ENCODE data around the gene HNRNPLL. TPM values are rescaled to one million over a fixed set of nuclear protein-coding genes. Genes with fewer than 3 reads are reported as not detected.
"Not testable (repeated sequence)": the region's sequence is repeated elsewhere in the genome, so short reads cannot be mapped to it uniquely, and the experiment has no call there.

The HNRNPLL gene
- total RNA-seq, 2 donors from 2014 or later: 63.7 to 80.7 TPM

GRCh38 chr2:38610851-38611801, 8.4 kb upstream of the HNRNPLL start:
- peaks cover 3 to 4% of the 10 kb centered on the region in 2 donors for H3K36me3 Mint-ChIP-seq (ENCODE audit: insufficient read depth in 2 of 2)
- H3K27me3 Mint-ChIP-seq (ENCODE audit: low read depth): no peaks in the 10 kb centered on the region
- no peak overlapping the region for H3K27ac Mint-ChIP-seq
- H3K4me3 Mint-ChIP-seq: peak overlapping the region; percentile 36 to 73
- peak; percentile 35 to 37 for DNase-seq
- peaks cover 86% of the 10 kb centered on the region for H3K4me1 Mint-ChIP-seq (ENCODE audit: low read depth)
- ATAC-seq (replicated peaks in 1 of 2): peak; percentile 74 to 77
- peaks cover 0 to 2% of the 10 kb centered on the region in 2 donors for H3K9me3 Mint-ChIP-seq

- H3K27ac Mint-ChIP-seq: peak overlapping the region; percentile 83
- peaks cover 68% of the 10 kb centered on the region for H3K4me1 Mint-ChIP-seq (ENCODE audit: low read depth)
- H3K9me3 Mint-ChIP-seq; H3K36me3 Mint-ChIP-seq (ENCODE audit: insufficient read depth in 2 of 2); ATAC-seq (replicated peaks in 1 of 2); DNase-seq; H3K27me3 Mint-ChIP-seq (ENCODE audit: low read depth): not testable (repeated sequence)
- peak overlapping the region; percentile 1 to 64 for H3K4me3 Mint-ChIP-seq
These were observed 6.5 kb upstream of the HNRNPLL start for GRCh38 chr2:38609246-38609645.

- Mint-ChIP-seq H3K4me1 (ENCODE audit: low read depth) (peaks cover 68% of the 10 kb centered on the region), H3K36me3 (ENCODE audit: insufficient read depth in 2 of 2) (peaks cover 3 to 4% of the 10 kb centered on the region in 2 donors), H3K4me3 (peak overlapping the region; percentile 1 to 64)
These were observed 6.0 kb upstream of the HNRNPLL start for GRCh38 chr2:38608755-38609154.

GRCh38 chr2:38605298-38605830, 2.6 kb upstream of the HNRNPLL start:
- ATAC-seq (replicated peaks in 1 of 2) (no peak), DNase-seq (no peak)
- peaks cover 49% of the 10 kb centered on the region for H3K4me1 Mint-ChIP-seq (ENCODE audit: low read depth)
- H3K4me3 Mint-ChIP-seq: peak overlapping the region in 1 of 2 donors; percentile 10
- H3K36me3 Mint-ChIP-seq (ENCODE audit: insufficient read depth in 2 of 2): peaks cover 6 to 8% of the 10 kb centered on the region in 2 donors
- H3K27ac Mint-ChIP-seq: peak overlapping the region; percentile 65
- no peaks in the 10 kb centered on the region for H3K27me3 Mint-ChIP-seq (ENCODE audit: low read depth)
- peaks cover 0 to 2% of the 10 kb centered on the region in 2 donors for H3K9me3 Mint-ChIP-seq

More at GRCh38 chr2:38608755-38609154, 6.0 kb upstream of the HNRNPLL start:
- ATAC-seq (replicated peaks in 1 of 2): no peak
- no peak for DNase-seq
- H3K27me3 Mint-ChIP-seq (ENCODE audit: low read depth): no peaks in the 10 kb centered on the region
- peaks cover 0 to 2% of the 10 kb centered on the region in 2 donors for H3K9me3 Mint-ChIP-seq
- H3K27ac Mint-ChIP-seq: peak overlapping the region; percentile 83

GRCh38 chr2:38603402-38604290, 918 bp upstream of the HNRNPLL start:
- H3K9me3 Mint-ChIP-seq: no peaks in the 10 kb centered on the region
- DNase-seq: peak; percentile 88 to 90

GRCh38 chr2:38602136-38602731, 494 bp downstream of the HNRNPLL start:
- no peaks in the 10 kb centered on the region for H3K27me3 Mint-ChIP-seq (ENCODE audit: low read depth)
- ATAC-seq (replicated peaks in 1 of 2) (peak; percentile 5 to 21), DNase-seq (peak; percentile 49 to 52)
- H3K4me1 Mint-ChIP-seq (ENCODE audit: low read depth): peaks cover 50% of the 10 kb centered on the region
- H3K9me3 Mint-ChIP-seq: no peaks in the 10 kb centered on the region
- H3K4me3 Mint-ChIP-seq: peak overlapping the region; percentile 92 to 94
- H3K36me3 Mint-ChIP-seq (ENCODE audit: insufficient read depth in 2 of 2): peaks cover 4 to 7% of the 10 kb centered on the region in 2 donors
- H3K27ac Mint-ChIP-seq: peak overlapping the region; percentile 78

More at GRCh38 chr2:38603402-38604290, 918 bp upstream of the HNRNPLL start:
- no peaks in the 10 kb centered on the region for H3K27me3 Mint-ChIP-seq (ENCODE audit: low read depth)
- peaks cover 4 to 7% of the 10 kb centered on the region in 2 donors for H3K36me3 Mint-ChIP-seq (ENCODE audit: insufficient read depth in 2 of 2)
- H3K4me1 Mint-ChIP-seq (ENCODE audit: low read depth): peaks cover 49% of the 10 kb centered on the region
- ATAC-seq (replicated peaks in 1 of 2): peak; percentile 80 to 82
- peak overlapping the region; percentile 92 to 94 for H3K4me3 Mint-ChIP-seq
- H3K27ac Mint-ChIP-seq: peak overlapping the region; percentile 73

- H3K36me3 Mint-ChIP-seq (ENCODE audit: insufficient read depth in 2 of 2): peaks cover 4 to 7% of the 10 kb centered on the region in 2 donors
- ATAC-seq (replicated peaks in 1 of 2) (no peak), DNase-seq (no peak)
- H3K27ac Mint-ChIP-seq: peak overlapping the region; percentile 78
- peaks cover 54% of the 10 kb centered on the region for H3K4me1 Mint-ChIP-seq (ENCODE audit: low read depth)
- peak overlapping the region; percentile 92 to 94 for H3K4me3 Mint-ChIP-seq
- no peaks in the 10 kb centered on the region for H3K9me3 Mint-ChIP-seq
- no peaks in the 10 kb centered on the region for H3K27me3 Mint-ChIP-seq (ENCODE audit: low read depth)
These were observed 1.1 kb downstream of the HNRNPLL start for GRCh38 chr2:38601463-38602135.

- Mint-ChIP-seq H3K27me3 (ENCODE audit: low read depth) (no peaks in the 10 kb centered on the region), H3K4me3 (peak overlapping the region; percentile 92 to 94), H3K9me3 (no peaks in the 10 kb centered on the region), H3K36me3 (ENCODE audit: insufficient read depth in 2 of 2) (peaks cover 4 to 9% of the 10 kb centered on the region in 2 donors), H3K27ac (peak overlapping the region; percentile 78), H3K4me1 (ENCODE audit: low read depth) (peaks cover 60% of the 10 kb centered on the region)
- no peak for ATAC-seq (replicated peaks in 1 of 2)
- no peak for DNase-seq
These were observed 1.7 kb downstream of the HNRNPLL start for GRCh38 chr2:38600921-38601455.

GRCh38 chr2:38600242-38600891, 2.4 kb downstream of the HNRNPLL start:
- DNase-seq (peak in 1 of 2 donors; percentile 16), ATAC-seq (replicated peaks in 1 of 2) (no peak)
- Mint-ChIP-seq H3K4me3 (peak overlapping the region; percentile 92 to 94), H3K27me3 (ENCODE audit: low read depth) (no peaks in the 10 kb centered on the region), H3K9me3 (no peaks in the 10 kb centered on the region), H3K27ac (peak overlapping the region; percentile 78), H3K4me1 (ENCODE audit: low read depth) (peaks cover 63% of the 10 kb centered on the region), H3K36me3 (ENCODE audit: insufficient read depth in 2 of 2) (peaks cover 4 to 9% of the 10 kb centered on the region in 2 donors)

GRCh38 chr2:38599706-38600105, 3.0 kb downstream of the HNRNPLL start:
- Mint-ChIP-seq H3K4me1 (ENCODE audit: low read depth) (peaks cover 63% of the 10 kb centered on the region), H3K27me3 (ENCODE audit: low read depth) (no peaks in the 10 kb centered on the region), H3K9me3 (no peaks in the 10 kb centered on the region), H3K27ac (peak overlapping the region; percentile 78), H3K4me3 (peak overlapping the region; percentile 92 to 94), H3K36me3 (ENCODE audit: insufficient read depth in 2 of 2) (peaks cover 4 to 9% of the 10 kb centered on the region in 2 donors)
- ATAC-seq (replicated peaks in 1 of 2): no peak
- no peak for DNase-seq

- ATAC-seq (replicated peaks in 1 of 2): no peak
- H3K27me3 Mint-ChIP-seq (ENCODE audit: low read depth): no peaks in the 10 kb centered on the region
- no peaks in the 10 kb centered on the region for H3K9me3 Mint-ChIP-seq
- H3K4me1 Mint-ChIP-seq (ENCODE audit: low read depth): peaks cover 59% of the 10 kb centered on the region
- peaks cover 4 to 9% of the 10 kb centered on the region in 2 donors for H3K36me3 Mint-ChIP-seq (ENCODE audit: insufficient read depth in 2 of 2)
- peak overlapping the region; percentile 92 to 94 for H3K4me3 Mint-ChIP-seq
- peak overlapping the region; percentile 78 for H3K27ac Mint-ChIP-seq
- no peak for DNase-seq
These were observed 3.8 kb downstream of the HNRNPLL start for GRCh38 chr2:38598991-38599295.

Measured in activated T-cell treated with anti-CD3 and anti-CD28 coated beads, Interleukin-2, amount 50 U/mL, for 72 hours (primary cell).